GM12875 (cell line): ENCODE data around the gene ENOX1.

Source experiments
- H3K4me3 ChIP-seq: one replicate; pipeline ENCODE4 v1.5.1; 2011; ENCODE audit warnings: low read depth, low read length, control low read depth
- TF ChIP-seq, protein P1 (sequence below): IDR thresholded peaks from 2 replicates; pipeline ENCODE4 v1.5.1; 2011; ENCODE audit warnings: low read depth, mild to moderate bottlenecking, control low read depth, inconsistent platforms, low read length, moderate library complexity, borderline replicate concordance; ENCODE audit not compliant: insufficient read depth

The ENOX1 gene

DNA sequence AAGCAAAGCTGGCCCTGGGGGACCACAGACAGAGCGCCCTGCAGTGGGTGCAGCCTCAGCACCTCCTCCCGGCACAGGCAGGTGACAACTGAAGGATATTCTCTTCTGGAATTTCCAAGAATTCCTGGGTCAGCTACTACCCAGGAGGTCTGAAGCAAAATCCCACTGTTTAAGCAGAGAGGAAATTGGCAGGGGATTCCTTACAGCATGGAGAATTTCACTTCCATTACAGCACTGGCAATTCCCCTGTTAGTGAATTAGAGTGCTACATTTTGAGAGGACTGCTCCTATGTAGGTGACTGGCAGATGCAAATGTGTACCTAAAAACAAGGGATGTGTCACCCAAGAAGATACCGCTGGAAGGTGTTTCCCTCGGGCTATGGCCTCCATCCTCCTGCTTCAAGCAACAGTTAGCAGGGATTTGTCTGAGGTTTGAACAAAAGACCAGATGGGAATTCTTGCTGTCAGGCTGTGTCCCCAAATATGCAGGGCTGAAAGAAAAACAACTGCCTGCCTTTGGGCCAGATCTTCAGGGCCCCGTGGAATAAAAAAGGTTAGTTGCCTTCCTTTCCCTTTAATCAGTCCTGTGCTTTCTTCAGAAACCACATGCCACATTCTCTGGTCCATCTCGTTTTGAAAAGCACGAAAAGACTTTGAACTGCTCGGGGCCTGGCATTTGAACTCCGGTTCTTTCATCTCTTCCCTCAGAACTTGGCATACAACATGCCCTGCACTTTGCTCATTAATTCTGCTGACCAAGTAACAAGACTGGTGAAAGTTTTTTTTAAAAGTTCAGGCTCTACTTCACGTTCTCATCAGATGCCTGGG, 466.9 kb downstream of the ENOX1 start:
- no peak overlapping the region for H3K4me3 ChIP-seq
- TF ChIP-seq, protein P1, sequence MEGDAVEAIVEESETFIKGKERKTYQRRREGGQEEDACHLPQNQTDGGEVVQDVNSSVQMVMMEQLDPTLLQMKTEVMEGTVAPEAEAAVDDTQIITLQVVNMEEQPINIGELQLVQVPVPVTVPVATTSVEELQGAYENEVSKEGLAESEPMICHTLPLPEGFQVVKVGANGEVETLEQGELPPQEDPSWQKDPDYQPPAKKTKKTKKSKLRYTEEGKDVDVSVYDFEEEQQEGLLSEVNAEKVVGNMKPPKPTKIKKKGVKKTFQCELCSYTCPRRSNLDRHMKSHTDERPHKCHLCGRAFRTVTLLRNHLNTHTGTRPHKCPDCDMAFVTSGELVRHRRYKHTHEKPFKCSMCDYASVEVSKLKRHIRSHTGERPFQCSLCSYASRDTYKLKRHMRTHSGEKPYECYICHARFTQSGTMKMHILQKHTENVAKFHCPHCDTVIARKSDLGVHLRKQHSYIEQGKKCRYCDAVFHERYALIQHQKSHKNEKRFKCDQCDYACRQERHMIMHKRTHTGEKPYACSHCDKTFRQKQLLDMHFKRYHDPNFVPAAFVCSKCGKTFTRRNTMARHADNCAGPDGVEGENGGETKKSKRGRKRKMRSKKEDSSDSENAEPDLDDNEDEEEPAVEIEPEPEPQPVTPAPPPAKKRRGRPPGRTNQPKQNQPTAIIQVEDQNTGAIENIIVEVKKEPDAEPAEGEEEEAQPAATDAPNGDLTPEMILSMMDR, result no peak

DNA sequence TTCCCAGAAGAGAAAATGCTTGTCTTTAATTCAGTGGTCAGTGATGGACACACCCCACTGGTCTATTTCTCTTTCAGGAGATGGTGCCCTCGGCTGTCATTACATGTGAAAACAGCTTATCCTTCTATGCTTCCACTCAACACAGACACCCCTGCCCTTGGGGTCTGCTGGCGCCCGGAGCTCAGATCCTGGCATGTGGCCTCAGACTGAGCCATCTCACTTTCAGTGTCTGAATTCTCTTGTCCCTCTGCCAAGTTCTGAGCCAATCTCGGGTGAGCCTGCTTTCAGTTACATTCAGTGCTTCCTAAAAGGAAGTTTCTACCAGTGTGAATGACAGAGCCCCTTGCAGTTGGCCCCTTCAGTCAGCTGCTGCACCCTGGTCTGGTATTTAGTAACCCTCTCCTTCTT, 469.8 kb downstream of the ENOX1 start:
- TF ChIP-seq, protein P1, result no peak
- H3K4me3 ChIP-seq, result no peak overlapping the region

DNA sequence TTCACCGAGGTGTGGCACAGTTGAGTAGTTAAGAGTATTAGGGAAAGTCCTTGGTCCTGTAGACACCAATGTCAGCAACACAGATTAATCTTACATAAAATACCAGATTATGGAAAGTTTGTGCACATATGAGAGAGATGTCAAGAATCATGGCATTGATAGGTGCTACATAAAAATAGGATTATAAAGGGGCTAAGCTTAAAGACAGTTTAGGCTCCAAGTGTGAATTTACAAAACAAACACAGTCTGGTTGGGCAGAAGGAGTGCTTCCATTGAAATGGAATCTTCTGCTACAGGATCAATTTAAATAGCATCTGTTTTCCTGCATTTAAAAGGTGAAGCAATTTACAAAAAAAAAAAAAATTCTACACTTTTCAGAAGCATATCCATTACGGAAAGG, 470.5 kb downstream of the ENOX1 start:
- TF ChIP-seq, protein P1, result no peak
- no peak overlapping the region for H3K4me3 ChIP-seq

DNA sequence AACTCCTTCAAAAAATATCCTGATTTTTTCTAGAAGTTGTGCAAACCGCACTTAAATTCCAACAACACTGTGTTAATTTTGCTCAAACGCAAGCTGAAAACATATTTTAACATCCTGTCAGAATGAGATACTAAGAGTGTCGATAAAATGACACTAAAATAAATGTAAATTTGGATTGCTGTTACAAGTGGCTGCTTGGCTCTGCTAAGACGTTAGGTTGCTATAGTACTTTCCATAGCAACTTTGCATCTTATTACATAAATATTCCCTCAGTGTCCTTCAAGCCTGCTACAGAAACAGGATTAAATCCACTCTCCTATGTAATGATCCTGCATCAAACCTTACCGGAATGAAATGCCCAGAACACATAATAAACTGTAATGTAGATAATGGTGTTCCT, 471.2 kb downstream of the ENOX1 start:
- TF ChIP-seq, protein P1, result no peak
- no peak overlapping the region for H3K4me3 ChIP-seq

DNA sequence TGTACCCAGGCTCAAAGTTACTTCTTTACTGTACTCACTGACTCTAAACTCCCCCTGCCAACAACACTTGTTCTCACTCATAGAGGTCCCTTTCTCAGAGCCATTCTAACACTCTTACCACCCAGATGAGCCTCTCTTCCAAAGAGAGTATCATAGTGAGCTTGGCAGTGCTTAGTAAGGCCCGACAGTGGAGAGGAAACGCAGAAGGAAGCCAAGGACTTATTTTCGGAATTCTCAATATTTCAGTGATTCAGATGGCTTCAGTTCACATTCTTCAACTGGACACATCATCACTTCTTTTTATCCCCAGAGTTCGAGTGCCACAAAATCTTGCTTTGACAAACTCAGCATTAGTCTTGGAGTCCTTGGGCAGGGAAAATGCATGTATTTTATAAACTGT, 477.5 kb downstream of the ENOX1 start:
- H3K4me3 ChIP-seq, result no peak overlapping the region
- TF ChIP-seq, protein P1, result no peak

DNA sequence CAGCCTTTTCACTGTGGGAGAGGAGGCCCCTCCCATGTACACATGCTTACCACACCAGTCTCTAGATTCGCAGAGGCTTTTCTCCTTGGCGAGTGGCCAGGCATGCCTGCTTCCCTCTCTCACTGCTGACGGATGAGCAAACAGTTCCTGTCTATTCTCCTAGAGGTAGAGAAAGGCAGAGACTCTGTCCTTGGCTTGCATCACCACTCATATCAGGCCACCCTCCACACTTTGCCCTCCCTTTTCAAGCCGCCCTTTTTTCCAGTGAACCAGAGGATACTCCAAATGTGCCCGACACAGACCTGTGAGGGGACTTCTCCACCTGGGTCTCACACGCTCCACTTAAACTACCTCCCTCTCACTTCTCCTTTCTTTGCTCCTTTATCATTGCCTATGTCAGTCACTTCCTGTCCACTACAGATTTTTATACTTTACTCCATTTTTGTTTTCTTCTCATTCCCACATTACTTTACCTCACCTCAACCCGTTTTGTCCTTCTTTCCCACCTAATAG, 478.8 kb downstream of the ENOX1 start:
- no peak overlapping the region for H3K4me3 ChIP-seq
- TF ChIP-seq, protein P1, result no peak
